Muscle layer of duodenum (tissue), 2 donors: ENCODE results near the gene HOXA10.

Experiments
- H3K27ac ChIP-seq: one replicate; pipeline ENCODE4 v1.7.0; 2013; ENCODE audit warnings: mild to moderate bottlenecking, low read length
- H3K27me3 ChIP-seq: one replicate; pipeline ENCODE4 v1.7.0; 2013; ENCODE audit warnings: low read depth, mild to moderate bottlenecking, control low read depth, low read length
- H3K36me3 ChIP-seq, 2 donors: one replicate each; pipeline ENCODE4 v1.7.0; 2013; ENCODE audit warnings: low read length in 2 of 2, control low read depth in 1 of 2, mild to moderate bottlenecking in 1 of 2; ENCODE audit not compliant: insufficient read depth in 2 of 2, control insufficient read depth in 1 of 2
- H3K4me1 ChIP-seq, 2 donors: one replicate each; pipeline ENCODE4 v1.7.0; 2013; ENCODE audit warnings: low read length in 2 of 2, mild to moderate bottlenecking in 2 of 2, control low read depth in 1 of 2, moderate library complexity in 1 of 2; ENCODE audit not compliant: insufficient read depth in 2 of 2, control insufficient read depth in 1 of 2
- H3K4me3 ChIP-seq, 2 donors: one replicate each; pipeline ENCODE4 v1.7.0; 2013; ENCODE audit warnings: low read length in 2 of 2, low read depth in 1 of 2, mild to moderate bottlenecking in 1 of 2
- H3K9me3 ChIP-seq, 2 donors: one replicate each; pipeline ENCODE4 v1.7.0; 2013; ENCODE audit warnings: low read length in 2 of 2, control low read depth in 1 of 2, mild to moderate bottlenecking in 1 of 2; ENCODE audit not compliant: control insufficient read depth in 1 of 2
- donor health status: healthy.

HOXA10 gene

GRCh38 chr7:27160546-27161213 is 13.4 kb downstream of the HOXA10 start:
- peaks cover 80% of the 10 kb centered on the region for H3K27me3 ChIP-seq
- H3K4me3 ChIP-seq: peak overlapping the region; percentile 57 to 80
- H3K27ac ChIP-seq: no peak overlapping the region
- H3K4me1 ChIP-seq: peaks cover 0 to 49% of the 10 kb centered on the region in 2 donors
- no peaks in the 10 kb centered on the region for H3K9me3 ChIP-seq
- H3K36me3 ChIP-seq: no peaks in the 10 kb centered on the region

GRCh38 chr7:27160145-27160545 is 14.0 kb downstream of the HOXA10 start:
- Histone ChIP-seq H3K9me3 (no peaks in the 10 kb centered on the region), H3K27me3 (peaks cover 80% of the 10 kb centered on the region), H3K36me3 (no peaks in the 10 kb centered on the region), H3K27ac (no peak overlapping the region), H3K4me3 (peak overlapping the region; percentile 57 to 80), H3K4me1 (peaks cover 0 to 45% of the 10 kb centered on the region in 2 donors)

GRCh38 chr7:27159266-27160144 is 14.6 kb downstream of the HOXA10 start:
- peaks cover 0 to 44% of the 10 kb centered on the region in 2 donors for H3K4me1 ChIP-seq
- no peak overlapping the region for H3K4me3 ChIP-seq
- H3K27me3 ChIP-seq: peaks cover 80% of the 10 kb centered on the region
- no peak overlapping the region for H3K27ac ChIP-seq
- H3K9me3 ChIP-seq: no peaks in the 10 kb centered on the region
- H3K36me3 ChIP-seq: no peaks in the 10 kb centered on the region

DNA sequence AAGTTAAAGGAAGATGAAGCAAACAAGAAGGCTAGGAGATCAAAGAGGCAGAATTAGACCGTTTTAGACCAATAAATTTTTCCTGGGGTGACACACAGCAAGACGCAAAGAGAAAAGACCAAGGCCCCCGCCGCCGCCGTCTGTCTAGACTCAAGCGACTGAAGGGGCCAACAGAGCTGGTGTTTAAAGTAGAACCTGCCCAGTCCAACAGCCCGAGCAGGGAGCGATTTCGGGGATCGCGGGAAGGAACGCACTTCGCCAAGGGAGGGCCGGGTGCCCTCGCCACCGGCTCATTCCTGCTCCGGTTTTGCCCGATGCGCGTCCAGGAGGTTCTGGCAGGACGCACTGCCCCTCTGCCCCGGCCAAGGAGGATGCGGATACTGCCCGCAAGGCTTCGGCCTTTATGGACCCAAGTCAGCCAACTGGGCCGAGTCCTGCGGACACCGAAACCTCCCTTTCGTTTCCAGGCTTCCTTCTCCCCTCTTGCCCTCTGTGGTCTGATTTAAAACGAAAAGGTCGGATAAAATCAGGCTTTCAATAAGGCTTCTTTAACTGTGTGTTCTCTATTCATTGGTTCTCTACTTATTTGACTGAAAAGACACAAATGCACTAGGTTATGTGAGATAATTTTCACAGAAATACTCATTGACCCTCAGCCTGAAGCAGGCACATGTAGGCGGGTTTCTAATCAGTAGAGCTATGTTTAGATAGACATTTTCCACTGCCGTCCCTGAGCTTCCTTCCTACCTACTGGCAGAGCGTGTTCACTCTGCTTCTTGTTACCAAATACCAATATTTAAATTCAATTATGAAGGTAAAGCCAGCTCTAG is 15.5 kb downstream of the HOXA10 start:
- Histone ChIP-seq H3K27ac (no peak overlapping the region), H3K36me3 (no peaks in the 10 kb centered on the region), H3K4me3 (no peak overlapping the region), H3K4me1 (peaks cover 0 to 40% of the 10 kb centered on the region in 2 donors), H3K9me3 (no peaks in the 10 kb centered on the region), H3K27me3 (peaks cover 80% of the 10 kb centered on the region)

GRCh38 chr7:27157702-27158431 is 16.3 kb downstream of the HOXA10 start:
- Histone ChIP-seq H3K4me3 (no peak overlapping the region), H3K9me3 (no peaks in the 10 kb centered on the region), H3K4me1 (peaks cover 0 to 41% of the 10 kb centered on the region in 2 donors), H3K36me3 (no peaks in the 10 kb centered on the region), H3K27me3 (peaks cover 84% of the 10 kb centered on the region), H3K27ac (no peak overlapping the region)

GRCh38 chr7:27156916-27157701 is 17.0 kb downstream of the HOXA10 start:
- Histone ChIP-seq H3K27ac (no peak overlapping the region), H3K27me3 (peaks cover 88% of the 10 kb centered on the region)

DNA sequence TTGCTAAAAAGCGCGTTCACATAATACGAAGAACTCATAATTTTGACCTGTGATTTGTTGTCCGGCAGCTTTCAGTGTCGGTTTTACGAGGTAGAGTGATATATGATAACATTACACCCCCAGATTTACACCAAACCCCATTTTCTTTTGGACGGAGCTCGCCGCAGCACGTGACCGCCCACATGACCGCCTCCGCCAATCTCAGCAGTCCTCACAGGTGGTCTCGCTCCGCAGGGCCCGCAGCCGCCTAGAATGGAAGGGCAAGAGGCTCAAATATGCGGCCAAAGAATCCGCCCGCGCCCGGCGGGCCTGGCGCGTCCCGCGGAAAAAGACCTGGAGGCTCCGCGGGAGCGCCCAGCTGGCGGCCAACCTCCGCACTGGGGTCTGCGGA is 17.6 kb downstream of the HOXA10 start, which contains the start of gene HOXA7:
Gene HOXA7 (minus strand): TSS at position 168 of the 391 bp plus-strand sequence. CDS start 130 bp downstream, at position 38.
- H3K4me1 ChIP-seq: peaks cover 0 to 52% of the 10 kb centered on the region in 2 donors
- H3K36me3 ChIP-seq: no peaks in the 10 kb centered on the region
- peak within 1 kb of the TSS in 1 of 2 donors; percentile 61 for H3K4me3 ChIP-seq
- no peaks in the 10 kb centered on the region for H3K9me3 ChIP-seq
- H3K27ac ChIP-seq: no peak within 1 kb of the TSS
- peaks cover 89% of the 10 kb centered on the region for H3K27me3 ChIP-seq

More at GRCh38 chr7:27156916-27157701, 17.0 kb downstream of the HOXA10 start:
- peaks cover 0 to 49% of the 10 kb centered on the region in 2 donors for H3K4me1 ChIP-seq
- H3K9me3 ChIP-seq: no peaks in the 10 kb centered on the region
- H3K4me3 ChIP-seq: peak overlapping the region in 1 of 2 donors; percentile 61
- no peaks in the 10 kb centered on the region for H3K36me3 ChIP-seq

GRCh38 chr7:27155816-27156507 is 18.2 kb downstream of the HOXA10 start:
- no peaks in the 10 kb centered on the region for H3K9me3 ChIP-seq
- H3K27me3 ChIP-seq: peaks cover 95% of the 10 kb centered on the region
- H3K27ac ChIP-seq: no peak overlapping the region
- no peaks in the 10 kb centered on the region for H3K36me3 ChIP-seq
- peaks cover 0 to 52% of the 10 kb centered on the region in 2 donors for H3K4me1 ChIP-seq
- H3K4me3 ChIP-seq: peak overlapping the region in 1 of 2 donors; percentile 61

- peak overlapping the region in 1 of 2 donors; percentile 61 for H3K4me3 ChIP-seq
- H3K9me3 ChIP-seq: no peaks in the 10 kb centered on the region
- H3K27ac ChIP-seq: no peak overlapping the region
- H3K27me3 ChIP-seq: peaks cover 94% of the 10 kb centered on the region
- H3K4me1 ChIP-seq: peaks cover 0 to 52% of the 10 kb centered on the region in 2 donors
- no peaks in the 10 kb centered on the region for H3K36me3 ChIP-seq
These were observed 19.0 kb downstream of the HOXA10 start for GRCh38 chr7:27154901-27155815.
